Activated CD4-positive, alpha-beta memory T cell treated with anti-CD3 and anti-CD28 coated beads, Interleukin-2, amount 10 ng/mL, durations not matched to agents 7 days and 5 days (primary cell): Measurements from ENCODE around the gene CXCR1. TPM values are rescaled to one million over a fixed set of nuclear protein-coding genes. Genes with fewer than 3 reads are reported as not detected.

Experiments
- CTCF ChIA-PET: fragments of 350-600 bp; sonication (Branson Sonifier 250); formaldehyde crosslinking; loops from one replicate; lab custom pipeline; 2021; ENCODE audit warnings: antibody characterized with exemption, inconsistent platforms; lab: Charles Lee
- POLR2A ChIA-PET: fragments of 350-600 bp; sonication (Branson Sonifier 250); formaldehyde crosslinking; loops from one replicate; lab custom pipeline; 2021; ENCODE audit warnings: antibody characterized with exemption; lab: Charles Lee
- DNase-seq: peaks from one replicate; pipeline ENCODE4 v3.0.0-alpha.2; 2020
- H3K27ac Mint-ChIP-seq: one replicate; pipeline ENCODE4 v1.8.0; 2021; ENCODE audit warnings: mild to moderate bottlenecking, mixed read lengths
- H3K27me3 Mint-ChIP-seq: one replicate; pipeline ENCODE4 v1.8.0; 2021; ENCODE audit warnings: mixed read lengths
- H3K36me3 Mint-ChIP-seq: one replicate; pipeline ENCODE4 v1.8.0; 2021; ENCODE audit warnings: low read depth, mixed read lengths
- H3K4me1 Mint-ChIP-seq: one replicate; pipeline ENCODE4 v1.8.0; 2021; ENCODE audit warnings: mixed read lengths
- H3K4me3 Mint-ChIP-seq: one replicate; pipeline ENCODE4 v1.8.0; 2021; ENCODE audit warnings: mild to moderate bottlenecking, mixed read lengths
- H3K9me3 Mint-ChIP-seq: one replicate; pipeline ENCODE4 v1.8.0; 2021; ENCODE audit warnings: mixed read lengths
- total RNA-seq, 2 experiments: library from RNA; stranded (reverse); gene quantifications; one replicate each; pipeline ENCODE4 v1.2.3, GENCODE V29; 2021

CXCR1 gene
- total RNA-seq = 1 to 10 TPM; 2.7 to 3.0 TPM

- peak; percentile 50 for DNase-seq
- POLR2A ChIA-PET = interaction anchor here (0.7 to 1.9 kb wide), 5 partner anchors 15 to 90 kb away, joined by 3 to 6 read pairs (median 3); partner anchors contain the start of gene ARPC2
Observed at GRCh38 chr2:218166791-218167190, at the start of gene CXCR1. CXCR1 (minus strand) TSS chr2:218166962; CDS start chr2:218165211, 1,751 bp downstream.

GRCh38 chr2:218216336-218216673, 49.5 kb upstream of the CXCR1 start:
- Mint-ChIP-seq H3K27ac (peak overlapping the region; percentile 92), H3K4me1 (peaks cover 36% of the 10 kb centered on the region)

More at GRCh38 chr2:218166791-218167190, at the start of gene CXCR1:
- Mint-ChIP-seq H3K4me3 (peak within 1 kb of the TSS; percentile 52), H3K9me3 (no peaks in the 10 kb centered on the region), H3K27ac (peak within 1 kb of the TSS; percentile 65), H3K36me3 (peaks cover 4% of the 10 kb centered on the region), H3K27me3 (peaks cover 38% of the 10 kb centered on the region), H3K4me1 (peaks cover 36% of the 10 kb centered on the region)
- CTCF ChIA-PET = interaction anchor here (1.0 to 3.8 kb wide), 14 partner anchors 9 to 190 kb away, joined by 3 to 14 read pairs (median 6); partner anchors contain the start of genes AAMP, CATIP and PNKD

GRCh38 chr2:218214116-218214515, 47.4 kb upstream of the CXCR1 start:
- no peak for DNase-seq
- H3K9me3 Mint-ChIP-seq = peaks cover 7% of the 10 kb centered on the region
- CTCF ChIA-PET = no interaction called here
- POLR2A ChIA-PET = interaction anchor here (9.9 kb wide), 1 partner anchor 16 kb away, joined by 260 read pairs; no protein-coding TSS in a partner anchor
- peaks cover 18% of the 10 kb centered on the region for H3K4me1 Mint-ChIP-seq
- no peak overlapping the region for H3K27ac Mint-ChIP-seq
- H3K4me3 Mint-ChIP-seq = no peak overlapping the region
- peaks cover 31% of the 10 kb centered on the region for H3K36me3 Mint-ChIP-seq
- H3K27me3 Mint-ChIP-seq = peaks cover 13% of the 10 kb centered on the region

More at GRCh38 chr2:218216336-218216673, 49.5 kb upstream of the CXCR1 start:
- H3K36me3 Mint-ChIP-seq = peaks cover 47% of the 10 kb centered on the region
- H3K4me3 Mint-ChIP-seq = peak overlapping the region; percentile 93
- no peak for DNase-seq
- ChIA-PET POLR2A (interaction anchor here (0.6 to 9.9 kb wide), 15 partner anchors 9 to 181 kb away, joined by 3 to 260 read pairs (median 4); partner anchors contain the start of genes AAMP, CXCR1 and PNKD), CTCF (interaction anchor here (0.8 to 2.3 kb wide), 9 partner anchors 9 to 71 kb away, joined by 3 to 12 read pairs (median 4); no protein-coding TSS in a partner anchor)
- no peaks in the 10 kb centered on the region for H3K27me3 Mint-ChIP-seq
- no peaks in the 10 kb centered on the region for H3K9me3 Mint-ChIP-seq

- H3K9me3 Mint-ChIP-seq = peaks cover 7% of the 10 kb centered on the region
- H3K36me3 Mint-ChIP-seq = peaks cover 6% of the 10 kb centered on the region
- DNase-seq = no peak
- H3K27me3 Mint-ChIP-seq = peaks cover 13% of the 10 kb centered on the region
- ChIA-PET CTCF (interaction anchor here (0.5 to 2.4 kb wide), 6 partner anchors 22 to 440 kb away, joined by 3 to 12 read pairs (median 3); no protein-coding TSS in a partner anchor), POLR2A (interaction anchor here (0.6 to 1.3 kb wide), 3 partner anchors 11 to 174 kb away, joined by 3 to 5 read pairs (median 5); no protein-coding TSS in a partner anchor)
- no peaks in the 10 kb centered on the region for H3K4me1 Mint-ChIP-seq
- no peak overlapping the region for H3K4me3 Mint-ChIP-seq
- H3K27ac Mint-ChIP-seq = no peak overlapping the region
Observed at GRCh38 chr2:218209078-218209477, 42.3 kb upstream of the CXCR1 start.

GRCh38 chr2:218202266-218202665, 35.5 kb upstream of the CXCR1 start:
- POLR2A ChIA-PET = no interaction called here
- Mint-ChIP-seq H3K4me1 (no peaks in the 10 kb centered on the region), H3K36me3 (no peaks in the 10 kb centered on the region), H3K9me3 (no peaks in the 10 kb centered on the region), H3K27ac (no peak overlapping the region), H3K27me3 (peaks cover 25% of the 10 kb centered on the region), H3K4me3 (no peak overlapping the region)
- CTCF ChIA-PET = interaction anchor here (0.6 kb wide), 1 partner anchor 153 kb away, joined by 3 read pairs; no protein-coding TSS in a partner anchor
- no peak for DNase-seq

- CTCF ChIA-PET = no interaction called here
- no peaks in the 10 kb centered on the region for H3K36me3 Mint-ChIP-seq
- H3K27me3 Mint-ChIP-seq = peaks cover 27% of the 10 kb centered on the region
- no peak for DNase-seq
- POLR2A ChIA-PET = no interaction called here
- no peaks in the 10 kb centered on the region for H3K9me3 Mint-ChIP-seq
- H3K4me3 Mint-ChIP-seq = no peak overlapping the region
- H3K27ac Mint-ChIP-seq = no peak overlapping the region
- H3K4me1 Mint-ChIP-seq = no peaks in the 10 kb centered on the region
Observed at GRCh38 chr2:218196974-218197373, 30.2 kb upstream of the CXCR1 start.

- no peaks in the 10 kb centered on the region for H3K36me3 Mint-ChIP-seq
- POLR2A ChIA-PET = interaction anchor here (2.3 kb wide), 1 partner anchor 21 kb away, joined by 9 read pairs; the partner anchor contains the start of gene ARPC2
- no peaks in the 10 kb centered on the region for H3K9me3 Mint-ChIP-seq
- no peak overlapping the region for H3K27ac Mint-ChIP-seq
- CTCF ChIA-PET = interaction anchor here (2.8 kb wide), 1 partner anchor 62 kb away, joined by 7 read pairs; no protein-coding TSS in a partner anchor
- no peaks in the 10 kb centered on the region for H3K4me1 Mint-ChIP-seq
- no peak for DNase-seq
- no peak overlapping the region for H3K4me3 Mint-ChIP-seq
- peaks cover 20% of the 10 kb centered on the region for H3K27me3 Mint-ChIP-seq
Observed at GRCh38 chr2:218194880-218195279, 28.1 kb upstream of the CXCR1 start.

GRCh38 chr2:218193701-218194100, 26.9 kb upstream of the CXCR1 start:
- no peak for DNase-seq
- ChIA-PET POLR2A (interaction anchor here (2.3 kb wide), 1 partner anchor 22 kb away, joined by 9 read pairs; the partner anchor contains the start of gene ARPC2), CTCF (no interaction called here)
- H3K4me1 Mint-ChIP-seq = no peaks in the 10 kb centered on the region
- peaks cover 12% of the 10 kb centered on the region for H3K27me3 Mint-ChIP-seq
- no peaks in the 10 kb centered on the region for H3K36me3 Mint-ChIP-seq
- H3K4me3 Mint-ChIP-seq = no peak overlapping the region
- H3K9me3 Mint-ChIP-seq = no peaks in the 10 kb centered on the region
- no peak overlapping the region for H3K27ac Mint-ChIP-seq

GRCh38 chr2:218192902-218193430, 26.2 kb upstream of the CXCR1 start:
- H3K27me3 Mint-ChIP-seq = peaks cover 6% of the 10 kb centered on the region
- H3K4me1 Mint-ChIP-seq = no peaks in the 10 kb centered on the region
- no peaks in the 10 kb centered on the region for H3K36me3 Mint-ChIP-seq
- no peak for DNase-seq
- H3K27ac Mint-ChIP-seq = no peak overlapping the region
- ChIA-PET POLR2A (interaction anchor here (2.3 kb wide), 1 partner anchor 23 kb away, joined by 9 read pairs; the partner anchor contains the start of gene ARPC2), CTCF (no interaction called here)
- H3K9me3 Mint-ChIP-seq = no peaks in the 10 kb centered on the region
- H3K4me3 Mint-ChIP-seq = no peak overlapping the region

GRCh38 chr2:218188528-218188927, 21.8 kb upstream of the CXCR1 start:
- H3K4me1 Mint-ChIP-seq = peaks cover 10% of the 10 kb centered on the region
- CTCF ChIA-PET = interaction anchor here (0.7 to 2.1 kb wide), 6 partner anchors 22 to 102 kb away, joined by 3 to 11 read pairs (median 7); partner anchors contain the start of genes AAMP, CXCR1 and PNKD
- no peak overlapping the region for H3K4me3 Mint-ChIP-seq
- no peaks in the 10 kb centered on the region for H3K9me3 Mint-ChIP-seq
- POLR2A ChIA-PET = no interaction called here
- no peaks in the 10 kb centered on the region for H3K36me3 Mint-ChIP-seq
- DNase-seq = no peak
- H3K27me3 Mint-ChIP-seq = peaks cover 4% of the 10 kb centered on the region
- H3K27ac Mint-ChIP-seq = no peak overlapping the region

GRCh38 chr2:218187296-218188015, 20.7 kb upstream of the CXCR1 start:
- H3K27me3 Mint-ChIP-seq = peaks cover 5% of the 10 kb centered on the region
- no peaks in the 10 kb centered on the region for H3K9me3 Mint-ChIP-seq
- H3K4me1 Mint-ChIP-seq = peaks cover 10% of the 10 kb centered on the region
- H3K27ac Mint-ChIP-seq = no peak overlapping the region
- no peak for DNase-seq
- CTCF ChIA-PET = interaction anchor here (0.7 to 2.1 kb wide), 11 partner anchors 20 to 86 kb away, joined by 3 to 11 read pairs (median 6); partner anchors contain the start of genes AAMP, ARPC2, CXCR1 and PNKD
- H3K36me3 Mint-ChIP-seq = no peaks in the 10 kb centered on the region
- POLR2A ChIA-PET = interaction anchor here (0.7 to 1.3 kb wide), 4 partner anchors 29 to 87 kb away, joined by 3 to 4 read pairs (median 4); no protein-coding TSS in a partner anchor
- no peak overlapping the region for H3K4me3 Mint-ChIP-seq

- POLR2A ChIA-PET = interaction anchor here (1.3 kb wide), 2 partner anchors 30 to 67 kb away, joined by 4 read pairs; no protein-coding TSS in a partner anchor
- H3K27ac Mint-ChIP-seq = no peak overlapping the region
Observed at GRCh38 chr2:218186876-218187275, 20.1 kb upstream of the CXCR1 start.

More at GRCh38 chr2:218186876-218187275, 20.1 kb upstream of the CXCR1 start:
- CTCF ChIA-PET = interaction anchor here (1.0 to 2.1 kb wide), 10 partner anchors 19 to 85 kb away, joined by 3 to 11 read pairs (median 6); partner anchors contain the start of genes AAMP, ARPC2, CXCR1 and PNKD
- Mint-ChIP-seq H3K36me3 (no peaks in the 10 kb centered on the region), H3K9me3 (no peaks in the 10 kb centered on the region), H3K4me1 (peaks cover 10% of the 10 kb centered on the region), H3K4me3 (no peak overlapping the region), H3K27me3 (peaks cover 5% of the 10 kb centered on the region)
- no peak for DNase-seq
